Embryonic facial prominence (tissue), 1 donor: ENCODE results near the gene COL6A3.
"Not testable (repeated sequence)": the region's sequence is repeated elsewhere in the genome, so short reads cannot be mapped to it uniquely, and the experiment has no call there.

Experiments
- DNase-seq: peaks from one replicate; pipeline ENCODE4 v3.0.0-alpha.2; 2016; ENCODE audit errors: extremely low spot score

The COL6A3 gene

GRCh38 chr2:237418300-237418699, 4.3 kb upstream of the COL6A3 start:
- DNase-seq, result no peak

GRCh38 chr2:237412988-237413776, 782 bp downstream of the COL6A3 start:
- no peak for DNase-seq

- no peak for DNase-seq
Observed at GRCh38 chr2:237412646-237412987, 1.3 kb downstream of the COL6A3 start.

GRCh38 chr2:237411683-237412423, 2.1 kb downstream of the COL6A3 start:
- no peak for DNase-seq

GRCh38 chr2:237411092-237411601, 2.8 kb downstream of the COL6A3 start:
- DNase-seq, result no peak

GRCh38 chr2:237409263-237409662, 4.7 kb downstream of the COL6A3 start:
- not testable (repeated sequence) for DNase-seq

- DNase-seq, result no peak
Observed at GRCh38 chr2:237408335-237409000, 5.5 kb downstream of the COL6A3 start.

GRCh38 chr2:237407700-237408099, 6.3 kb downstream of the COL6A3 start:
- no peak for DNase-seq

- no peak for DNase-seq
Observed at GRCh38 chr2:237406371-237406895, 7.5 kb downstream of the COL6A3 start.

GRCh38 chr2:237405605-237406004, 8.4 kb downstream of the COL6A3 start:
- no peak for DNase-seq

GRCh38 chr2:237405006-237405559, 8.9 kb downstream of the COL6A3 start:
- no peak for DNase-seq

GRCh38 chr2:237404413-237404812, 9.6 kb downstream of the COL6A3 start:
- no peak for DNase-seq

GRCh38 chr2:237403024-237403882, 10.7 kb downstream of the COL6A3 start:
- DNase-seq, result no peak

GRCh38 chr2:237400199-237400598, 13.8 kb downstream of the COL6A3 start:
- DNase-seq, result no peak

GRCh38 chr2:237397072-237397471, 16.9 kb downstream of the COL6A3 start:
- no peak for DNase-seq

- DNase-seq, result no peak
Observed at GRCh38 chr2:237393523-237393922, 20.4 kb downstream of the COL6A3 start.

- DNase-seq, result no peak
Observed at GRCh38 chr2:237392186-237392585, 21.8 kb downstream of the COL6A3 start.

- DNase-seq, result no peak
Observed at GRCh38 chr2:237391140-237391539, 22.8 kb downstream of the COL6A3 start.

GRCh38 chr2:237390235-237390634, 23.7 kb downstream of the COL6A3 start:
- DNase-seq, result no peak

GRCh38 chr2:237389831-237390230, 24.1 kb downstream of the COL6A3 start:
- no peak for DNase-seq

GRCh38 chr2:237388036-237388435, 25.9 kb downstream of the COL6A3 start:
- no peak for DNase-seq
